Mucosa of stomach (tissue), 1 donor: Measurements from ENCODE around the gene ANKRD11.

Source experiments
- H3K27me3 ChIP-seq: one replicate; pipeline ENCODE4 v1.7.0; 2013; ENCODE audit warnings: mild to moderate bottlenecking, low read length; ENCODE audit not compliant: control insufficient read depth, insufficient read depth
- H3K36me3 ChIP-seq: one replicate; pipeline ENCODE4 v1.7.0; 2013; ENCODE audit warnings: low read length; ENCODE audit not compliant: control insufficient read depth, insufficient read depth
- H3K4me1 ChIP-seq: one replicate; pipeline ENCODE4 v1.7.0; 2013; ENCODE audit warnings: mild to moderate bottlenecking, low read length; ENCODE audit not compliant: control insufficient read depth, insufficient read depth
- H3K4me3 ChIP-seq: one replicate; pipeline ENCODE4 v1.7.0; 2013; ENCODE audit warnings: low read length
- H3K9ac ChIP-seq: one replicate; pipeline ENCODE4 v1.7.0; 2013; ENCODE audit warnings: mild to moderate bottlenecking, low read length, moderate library complexity
- H3K9me3 ChIP-seq: one replicate; pipeline ENCODE4 v1.7.0; 2013; ENCODE audit warnings: mild to moderate bottlenecking, low read length, moderate library complexity; ENCODE audit not compliant: control insufficient read depth
- donor health status: Pancreatic carcinoma.

ANKRD11 gene

DNA sequence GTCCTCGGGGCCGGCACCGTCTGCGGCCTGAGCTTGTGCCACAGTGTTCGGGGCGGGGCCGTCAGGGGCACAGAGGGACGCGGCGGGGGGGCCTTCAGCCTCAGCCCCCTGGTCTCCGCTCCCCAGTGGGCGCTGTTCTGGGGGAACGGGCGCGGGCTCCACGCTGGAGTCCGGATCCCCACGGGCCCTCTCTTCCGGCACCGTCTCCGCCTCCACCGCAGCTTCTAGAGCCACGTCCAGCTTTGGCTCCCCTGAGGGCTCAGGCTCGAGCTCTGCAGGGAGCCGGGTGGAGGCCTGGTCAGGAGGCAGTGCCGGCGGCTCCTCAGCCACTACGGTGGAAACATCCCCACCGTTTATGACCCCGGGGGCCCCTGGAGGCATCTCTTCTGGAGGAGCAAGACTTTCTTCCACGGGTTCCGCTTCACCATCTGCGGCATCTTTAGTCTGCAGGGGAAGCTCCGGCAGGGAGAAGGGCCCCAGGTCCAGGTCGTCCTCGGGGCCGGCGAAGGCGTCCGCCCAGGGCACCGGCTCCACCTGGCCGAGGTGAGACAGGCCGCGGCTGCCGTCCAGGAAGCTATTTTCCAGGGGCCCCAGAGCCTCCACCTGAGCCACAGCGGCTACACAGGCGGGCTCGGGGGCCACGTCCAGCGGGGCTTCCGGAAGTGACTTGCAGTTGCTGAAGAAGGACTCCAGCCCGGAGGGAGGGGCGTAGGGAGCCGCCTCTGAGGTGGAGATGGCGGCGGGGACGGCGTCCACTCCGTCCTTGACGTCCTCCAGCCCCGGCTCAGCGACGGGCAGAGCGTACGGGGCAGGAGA, 210.5 kb downstream of the ANKRD11 start:
- no peak overlapping the region for H3K4me3 ChIP-seq
- H3K36me3 ChIP-seq: peaks cover 8% of the 10 kb centered on the region
- no peaks in the 10 kb centered on the region for H3K9me3 ChIP-seq
- no peaks in the 10 kb centered on the region for H3K4me1 ChIP-seq
- no peaks in the 10 kb centered on the region for H3K27me3 ChIP-seq
- H3K9ac ChIP-seq: no peak overlapping the region

GRCh38 chr16:89278441-89279240, 211.7 kb downstream of the ANKRD11 start:
- Histone ChIP-seq H3K9ac (no peak overlapping the region), H3K36me3 (peaks cover 13% of the 10 kb centered on the region)

DNA sequence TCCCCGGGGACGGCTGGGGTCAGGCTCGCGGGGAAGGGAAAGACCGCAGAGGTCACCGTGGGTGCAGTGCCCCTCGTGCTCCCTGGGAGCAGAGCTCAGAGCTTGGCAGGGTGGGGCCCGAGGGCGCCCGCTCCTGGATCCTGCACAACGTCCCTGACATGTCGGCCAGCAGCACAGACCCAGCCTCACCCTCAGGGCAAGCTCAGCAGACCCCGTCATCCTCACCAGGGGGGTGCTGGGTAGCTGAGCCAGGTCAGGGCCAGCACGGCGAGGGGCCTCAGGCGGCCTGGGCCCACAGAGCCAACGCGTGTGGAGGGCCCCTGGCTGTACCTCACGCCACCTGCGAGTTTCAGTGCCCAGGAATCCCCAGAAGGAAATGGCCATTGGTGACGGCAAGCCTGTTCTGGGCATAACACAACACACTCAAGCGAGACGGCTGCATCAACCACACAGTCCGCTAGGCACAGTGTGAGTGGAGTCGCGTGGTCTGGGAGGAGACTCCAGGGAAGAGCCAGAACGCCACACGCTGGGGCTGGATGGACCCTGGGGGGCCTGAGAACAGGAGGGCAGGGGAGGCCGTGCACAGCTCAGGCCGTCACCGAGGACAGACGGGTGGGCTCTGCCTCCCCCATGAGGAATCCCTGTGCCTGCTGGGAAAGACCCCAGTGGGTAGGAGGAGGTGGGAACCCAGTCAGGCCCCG, 212.6 kb downstream of the ANKRD11 start:
- no peak overlapping the region for H3K4me3 ChIP-seq
- H3K9me3 ChIP-seq: no peaks in the 10 kb centered on the region
- no peak overlapping the region for H3K9ac ChIP-seq
- no peaks in the 10 kb centered on the region for H3K4me1 ChIP-seq
- H3K27me3 ChIP-seq: no peaks in the 10 kb centered on the region
- H3K36me3 ChIP-seq: peaks cover 13% of the 10 kb centered on the region

More at GRCh38 chr16:89278441-89279240, 211.7 kb downstream of the ANKRD11 start:
- Histone ChIP-seq H3K9me3 (no peaks in the 10 kb centered on the region), H3K4me1 (no peaks in the 10 kb centered on the region), H3K4me3 (no peak overlapping the region), H3K27me3 (no peaks in the 10 kb centered on the region)

GRCh38 chr16:89277049-89277448, 213.3 kb downstream of the ANKRD11 start:
- H3K27me3 ChIP-seq: no peaks in the 10 kb centered on the region
- H3K36me3 ChIP-seq: peaks cover 9% of the 10 kb centered on the region
- H3K9me3 ChIP-seq: no peaks in the 10 kb centered on the region
- no peaks in the 10 kb centered on the region for H3K4me1 ChIP-seq
- H3K4me3 ChIP-seq: no peak overlapping the region
- no peak overlapping the region for H3K9ac ChIP-seq

DNA sequence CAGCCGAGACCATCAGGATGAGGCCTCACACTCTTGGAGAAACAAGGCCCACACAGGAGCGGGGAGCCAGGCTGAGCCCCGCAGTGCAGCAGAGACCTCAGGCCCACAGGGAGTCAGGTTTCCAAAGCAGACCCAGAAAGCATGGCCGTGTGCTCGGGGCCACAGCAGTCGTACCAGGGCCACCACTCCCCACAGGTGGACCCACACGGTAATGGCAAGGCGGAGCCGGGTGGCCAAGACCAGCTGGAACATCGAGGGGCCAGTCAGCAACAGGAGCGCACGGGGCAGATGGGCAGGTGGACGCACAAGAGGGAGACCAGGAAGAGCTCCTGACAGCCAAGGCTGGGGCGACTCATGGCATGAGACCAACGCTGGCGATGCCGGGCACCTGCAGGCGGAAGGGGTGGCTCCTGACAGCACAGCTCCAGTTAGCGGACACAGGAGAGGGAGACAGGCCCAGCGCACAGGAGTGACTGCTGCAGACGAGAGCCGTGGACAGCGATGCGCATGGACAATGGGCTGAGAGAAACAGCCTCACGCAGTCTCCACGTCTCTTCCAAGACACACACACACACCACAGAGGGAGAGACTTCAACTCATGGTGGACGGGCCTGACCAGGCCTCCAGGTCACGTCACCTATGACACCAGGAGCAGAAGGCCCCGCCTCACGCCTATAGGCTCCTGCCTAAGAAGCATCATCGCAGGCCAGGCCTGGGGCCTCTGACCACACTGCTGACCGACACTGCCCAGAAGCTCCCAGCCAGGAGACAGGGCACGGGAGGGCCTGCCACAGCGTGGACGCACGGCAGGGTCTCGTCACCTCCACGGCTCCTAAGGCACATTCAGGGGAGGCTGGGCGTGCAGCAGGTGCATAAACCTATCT, 214.3 kb downstream of the ANKRD11 start:
- Histone ChIP-seq H3K4me3 (no peak overlapping the region), H3K4me1 (no peaks in the 10 kb centered on the region), H3K36me3 (peaks cover 9% of the 10 kb centered on the region), H3K9me3 (no peaks in the 10 kb centered on the region), H3K27me3 (no peaks in the 10 kb centered on the region), H3K9ac (no peak overlapping the region)

DNA sequence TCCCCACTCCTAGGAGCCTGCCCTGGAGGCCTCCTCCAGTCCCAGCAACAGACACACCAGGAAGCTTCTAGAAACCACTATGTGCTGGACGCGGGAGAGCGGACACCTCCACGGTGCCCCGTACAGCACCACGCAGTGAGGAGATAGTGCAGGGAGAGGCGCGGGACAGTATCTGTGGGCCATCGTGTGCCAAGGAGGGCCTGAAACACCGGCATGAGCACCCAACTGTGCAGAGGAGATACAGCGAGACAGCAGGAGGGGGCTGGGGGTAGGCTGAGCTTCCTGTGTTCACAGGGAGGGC, 215.1 kb downstream of the ANKRD11 start:
- no peaks in the 10 kb centered on the region for H3K9me3 ChIP-seq
- H3K36me3 ChIP-seq: peaks cover 11% of the 10 kb centered on the region
- no peak overlapping the region for H3K9ac ChIP-seq
- no peaks in the 10 kb centered on the region for H3K27me3 ChIP-seq
- H3K4me1 ChIP-seq: no peaks in the 10 kb centered on the region
- no peak overlapping the region for H3K4me3 ChIP-seq

DNA sequence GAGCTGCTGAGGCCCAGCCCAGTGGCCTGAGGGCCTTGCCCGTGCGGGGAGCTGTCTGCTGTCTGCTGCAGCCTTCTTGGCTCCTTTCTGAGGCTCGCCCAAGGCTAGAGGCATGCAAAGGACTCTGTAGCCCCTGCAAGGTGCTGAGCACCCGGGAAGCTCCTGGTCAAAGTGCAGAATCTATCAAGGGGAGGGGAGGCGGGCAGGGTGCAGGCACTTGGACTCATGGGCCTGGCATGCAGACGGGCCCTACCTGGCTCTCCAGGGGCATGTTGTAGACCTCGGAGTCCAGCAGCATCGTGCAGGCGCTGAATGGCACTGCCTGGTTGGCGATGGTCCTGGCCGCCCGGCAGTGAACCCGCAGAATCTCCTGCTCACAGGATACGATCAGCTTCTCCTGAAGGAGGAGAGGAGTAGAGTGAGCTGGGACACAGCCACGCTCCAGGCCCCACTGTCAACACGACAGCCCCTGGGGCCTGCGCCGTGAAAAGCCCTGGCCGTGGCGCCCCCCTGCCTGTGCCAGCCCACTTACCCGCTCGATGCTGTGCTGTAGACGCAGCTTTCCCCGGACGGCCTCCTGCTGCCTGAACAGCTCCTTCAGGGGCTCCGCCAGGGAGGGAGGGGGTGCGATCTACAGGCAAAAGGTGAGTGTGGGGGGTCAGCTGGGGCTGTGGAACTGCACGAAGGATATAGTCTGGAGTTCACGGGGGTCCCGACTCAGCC, 215.6 kb downstream of the ANKRD11 start:
- Histone ChIP-seq H3K36me3 (peaks cover 16% of the 10 kb centered on the region), H3K4me3 (no peak overlapping the region), H3K9me3 (no peaks in the 10 kb centered on the region), H3K9ac (no peak overlapping the region), H3K27me3 (no peaks in the 10 kb centered on the region), H3K4me1 (no peaks in the 10 kb centered on the region)

DNA sequence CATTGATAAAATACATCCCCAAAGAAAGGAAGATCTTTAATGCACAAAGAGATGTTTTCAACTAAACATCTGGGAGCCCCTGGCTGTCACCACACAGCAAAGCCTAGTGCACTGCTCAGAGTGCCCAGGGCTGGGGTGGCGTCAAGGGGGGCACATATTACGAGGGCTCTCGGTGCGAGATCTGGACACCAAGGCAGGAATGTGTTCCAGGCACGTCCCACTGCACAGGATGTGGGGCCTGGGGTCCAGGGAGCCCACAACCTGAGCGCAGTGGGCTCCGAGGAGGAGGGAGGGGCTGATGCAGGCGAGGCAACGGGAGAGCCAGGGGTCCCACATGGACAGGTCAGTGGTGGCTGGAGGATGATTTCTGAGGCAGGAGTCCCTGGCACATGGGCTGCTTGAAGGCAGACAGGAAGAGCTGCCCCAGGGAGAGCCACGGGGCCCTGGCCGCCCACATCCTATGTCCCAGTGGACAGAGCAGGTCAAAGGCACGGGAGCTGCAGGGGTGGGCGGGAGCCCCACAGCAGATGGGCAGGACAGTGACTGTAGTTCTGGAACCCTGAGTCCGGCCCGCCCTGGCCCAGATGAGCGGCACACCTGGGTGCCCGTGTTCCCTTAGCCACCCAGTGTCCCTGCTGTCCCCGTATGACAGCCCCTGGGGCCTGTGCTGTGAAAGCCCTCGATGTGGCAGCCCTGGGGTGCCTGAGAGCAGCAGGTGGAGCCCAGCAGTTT, 216.5 kb downstream of the ANKRD11 start:
- Histone ChIP-seq H3K36me3 (peaks cover 16% of the 10 kb centered on the region), H3K27me3 (no peaks in the 10 kb centered on the region), H3K4me3 (no peak overlapping the region)

DNA sequence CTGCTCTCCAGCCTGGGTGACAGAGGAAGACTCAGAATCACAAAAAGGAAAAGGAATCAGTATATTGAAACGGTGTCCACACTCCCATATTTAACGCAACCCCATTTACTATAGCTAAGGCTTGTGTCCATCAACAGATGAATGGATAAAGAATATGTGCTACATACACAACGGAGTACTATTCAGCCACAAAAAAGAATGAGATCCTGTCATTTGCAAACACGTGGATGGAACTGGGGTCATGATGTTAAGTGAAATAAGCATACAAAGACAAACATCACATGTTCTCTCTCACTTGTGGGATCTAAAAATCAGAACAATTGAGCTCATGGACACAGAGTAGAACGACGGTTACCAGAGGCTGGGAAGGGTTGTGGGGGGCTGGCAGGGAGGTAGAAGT, 217.7 kb downstream of the ANKRD11 start:
- peaks cover 16% of the 10 kb centered on the region for H3K36me3 ChIP-seq

More for the DNA sequence above, 216.5 kb downstream of the ANKRD11 start:
- Histone ChIP-seq H3K4me1 (no peaks in the 10 kb centered on the region), H3K9ac (no peak overlapping the region), H3K9me3 (no peaks in the 10 kb centered on the region)

GRCh38 chr16:89270666-89271345, 219.6 kb downstream of the ANKRD11 start:
- H3K27me3 ChIP-seq: no peaks in the 10 kb centered on the region
- H3K9ac ChIP-seq: no peak overlapping the region
- H3K9me3 ChIP-seq: no peaks in the 10 kb centered on the region
- H3K36me3 ChIP-seq: peaks cover 16% of the 10 kb centered on the region
- H3K4me1 ChIP-seq: no peaks in the 10 kb centered on the region
- H3K4me3 ChIP-seq: no peak overlapping the region

More for the DNA sequence above, 217.7 kb downstream of the ANKRD11 start:
- Histone ChIP-seq H3K4me3 (no peak overlapping the region), H3K4me1 (no peaks in the 10 kb centered on the region), H3K9me3 (no peaks in the 10 kb centered on the region), H3K27me3 (no peaks in the 10 kb centered on the region), H3K9ac (no peak overlapping the region)
